HEK293 (cell line): ENCODE data around the gene RBM10.

ENCODE experiments used
- CTCF ChIA-PET: fragments of 350-600 bp; formaldehyde crosslinking; extraction: SDS; loops from one replicate; lab custom pipeline; 2021; ENCODE audit warnings: antibody characterized with exemption; lab: Yijun Ruan, JAX
- POLR2A ChIA-PET: fragments of 300-600 bp; formaldehyde crosslinking; extraction: SDS; loops from one replicate; lab custom pipeline; 2020; ENCODE audit warnings: antibody characterized with exemption, inconsistent platforms; lab: Yijun Ruan, JAX
- H3K27ac ChIP-seq: fragments of 200-500 bp; sonication (Bioruptor generic); 2 replicates; pipeline ENCODE4 v1.5.1; 2014; ENCODE audit warnings: low read depth, low read length, control low read depth, inconsistent platforms; ENCODE audit errors: extremely low read depth
- H3K36me3 ChIP-seq, 2 experiments: fragments of 200-500 bp in 1 of 2; sonication (Bioruptor generic) in 1 of 2; 1 replicate in 1 of 2; 2 replicates in 1 of 2; pipeline ENCODE4 v1.5.1; 2014 to 2017; ENCODE audit warnings: inconsistent platforms in 2 of 2, low read length in 2 of 2; ENCODE audit not compliant: control insufficient read depth in 2 of 2, insufficient read depth in 1 of 2
- H3K4me1 ChIP-seq: fragments of 200-500 bp; sonication (Bioruptor generic); 2 replicates; pipeline ENCODE4 v1.5.1; 2014; ENCODE audit warnings: mild to moderate bottlenecking, low read length, inconsistent platforms; ENCODE audit not compliant: control insufficient read depth, insufficient read depth
- H3K4me3 ChIP-seq: 2 replicates; pipeline ENCODE4 v1.5.1; 2011; ENCODE audit warnings: low read depth, mild to moderate bottlenecking, control low read depth, low read length, moderate library complexity
- H3K9me3 ChIP-seq: fragments of 200-500 bp; sonication (Bioruptor generic); 2 replicates; pipeline ENCODE4 v1.5.1; 2014; ENCODE audit warnings: low read depth, low read length, inconsistent platforms; ENCODE audit not compliant: control insufficient read depth, insufficient read depth
- GLIS1 ChIP-seq: fragments of 450-650 bp; formaldehyde crosslinking; IDR thresholded peaks from 2 replicates; pipeline ENCODE4 v1.5.1; 2016; ENCODE audit warnings: missing biosample characterization, missing genetic modification characterization
- HOXA7 ChIP-seq: sonication (generic); formaldehyde crosslinking; IDR thresholded peaks from 2 replicates; pipeline ENCODE4 v1.8.1; 2022; ENCODE audit warnings: missing genetic modification reagents, borderline replicate concordance
- IKZF3 ChIP-seq: fragments of 450-650 bp; IDR thresholded peaks from 2 replicates; pipeline ENCODE4 v1.5.0; 2018; ENCODE audit warnings: missing biosample characterization, mild to moderate bottlenecking, missing genetic modification characterization, moderate library complexity
- KLF1 ChIP-seq: fragments of 450-650 bp; formaldehyde crosslinking; IDR thresholded peaks from 2 replicates; pipeline ENCODE4 v1.5.1; 2016; ENCODE audit warnings: missing biosample characterization, missing genetic modification characterization
- PRDM1 ChIP-seq: fragments of 450-650 bp; formaldehyde crosslinking; IDR thresholded peaks from 2 replicates; pipeline ENCODE4; 2016; ENCODE audit warnings: missing biosample characterization, missing genetic modification characterization
- RBAK ChIP-seq: fragments of 450-650 bp; formaldehyde crosslinking; IDR thresholded peaks from 2 replicates; pipeline ENCODE4 v1.5.1; 2016; ENCODE audit warnings: missing biosample characterization, missing genetic modification characterization
- TRIM28 ChIP-seq: IDR thresholded peaks from 2 replicates; pipeline ENCODE4 v1.6.1; 2011; ENCODE audit warnings: low read length, control low read depth, borderline replicate concordance
- ZNF114 ChIP-seq: fragments of 450-650 bp; formaldehyde crosslinking; IDR thresholded peaks from 2 replicates; pipeline ENCODE4 v1.5.0; 2017; ENCODE audit warnings: missing biosample characterization, missing genetic modification characterization
- ZNF138 ChIP-seq: fragments of 450-650 bp; formaldehyde crosslinking; IDR thresholded peaks from 2 replicates; pipeline ENCODE4 v1.5.1; 2016; ENCODE audit warnings: missing biosample characterization, missing genetic modification characterization, borderline replicate concordance
- ZNF140 ChIP-seq: fragments of 450-650 bp; formaldehyde crosslinking; IDR thresholded peaks from 2 replicates; pipeline ENCODE4 v1.5.1; 2016; ENCODE audit warnings: missing biosample characterization, missing genetic modification characterization
- ZNF146 ChIP-seq: fragments of 450-650 bp; formaldehyde crosslinking; IDR thresholded peaks from 2 replicates; pipeline ENCODE4 v1.5.1; 2016; ENCODE audit warnings: missing biosample characterization, missing genetic modification characterization
- ZNF175 ChIP-seq: fragments of 450-650 bp; formaldehyde crosslinking; IDR thresholded peaks from 2 replicates; pipeline ENCODE4 v1.5.1; 2016; ENCODE audit warnings: missing biosample characterization, missing genetic modification characterization
- ZNF202 ChIP-seq: fragments of 450-650 bp; formaldehyde crosslinking; IDR thresholded peaks from 2 replicates; pipeline ENCODE4 v1.5.1; 2016; ENCODE audit warnings: missing biosample characterization, missing genetic modification characterization, borderline replicate concordance
- ZNF239 ChIP-seq: fragments of 450-650 bp; formaldehyde crosslinking; IDR thresholded peaks from 2 replicates; pipeline ENCODE4 v1.5.1; 2016; ENCODE audit warnings: missing biosample characterization, missing genetic modification characterization
- ZNF24 ChIP-seq: fragments of 450-650 bp; formaldehyde crosslinking; IDR thresholded peaks from 2 replicates; pipeline ENCODE4 v1.5.1; 2016; ENCODE audit warnings: missing biosample characterization, missing genetic modification characterization
- ZNF266 ChIP-seq: fragments of 450-650 bp; formaldehyde crosslinking; IDR thresholded peaks from 2 replicates; pipeline ENCODE4 v1.5.1; 2016; ENCODE audit warnings: missing biosample characterization, missing genetic modification characterization, low read depth
- ZNF48 ChIP-seq: fragments of 450-650 bp; formaldehyde crosslinking; IDR thresholded peaks from 2 replicates; pipeline ENCODE4 v1.5.1; 2016; ENCODE audit warnings: missing biosample characterization, missing genetic modification characterization
- ZNF510 ChIP-seq: fragments of 450-650 bp; formaldehyde crosslinking; IDR thresholded peaks from 2 replicates; pipeline ENCODE4 v1.5.1; 2018; ENCODE audit warnings: mild to moderate bottlenecking, missing genetic modification characterization, missing biosample characterization; ENCODE audit not compliant: insufficient replicate concordance
- ZNF610 ChIP-seq: fragments of 450-650 bp; formaldehyde crosslinking; IDR thresholded peaks from 2 replicates; pipeline ENCODE4 v1.5.1; 2016; ENCODE audit warnings: missing biosample characterization, missing genetic modification characterization, borderline replicate concordance
- ZNF626 ChIP-seq: fragments of 450-650 bp; sonication (Bioruptor Pico); formaldehyde crosslinking; IDR thresholded peaks from 2 replicates; pipeline ENCODE4 v1.5.1; 2018; ENCODE audit warnings: missing biosample characterization, missing genetic modification characterization, inconsistent platforms
- ZNF658 ChIP-seq: fragments of 450-650 bp; formaldehyde crosslinking; IDR thresholded peaks from 2 replicates; pipeline ENCODE4; 2016; ENCODE audit warnings: missing biosample characterization, missing genetic modification characterization
- ZNF777 ChIP-seq: fragments of 450-650 bp; formaldehyde crosslinking; IDR thresholded peaks from 2 replicates; pipeline ENCODE4 v1.5.1; 2017; ENCODE audit warnings: missing biosample characterization, missing genetic modification characterization, borderline replicate concordance
- ZNF785 ChIP-seq: fragments of 450-650 bp; formaldehyde crosslinking; IDR thresholded peaks from 2 replicates; pipeline ENCODE4 v1.5.1; 2016; ENCODE audit warnings: missing biosample characterization, missing genetic modification characterization
- ZSCAN30 ChIP-seq: fragments of 450-650 bp; IDR thresholded peaks from 2 replicates; pipeline ENCODE4 v1.5.1; 2018; ENCODE audit warnings: missing biosample characterization, mild to moderate bottlenecking, missing genetic modification characterization, moderate library complexity
- TF ChIP-seq, protein P1 (sequence below): fragments of 450-650 bp; formaldehyde crosslinking; conservative IDR thresholded peaks from 2 replicates; pipeline ENCODE4 v1.5.1; 2016; ENCODE audit warnings: low read depth, missing biosample characterization, missing genetic modification characterization
- TF ChIP-seq, protein P2 (sequence below): fragments of 450-650 bp; formaldehyde crosslinking; IDR thresholded peaks from 2 replicates; pipeline ENCODE4 v1.5.1; 2017; ENCODE audit warnings: missing biosample characterization, missing genetic modification characterization

RBM10 gene

DNA sequence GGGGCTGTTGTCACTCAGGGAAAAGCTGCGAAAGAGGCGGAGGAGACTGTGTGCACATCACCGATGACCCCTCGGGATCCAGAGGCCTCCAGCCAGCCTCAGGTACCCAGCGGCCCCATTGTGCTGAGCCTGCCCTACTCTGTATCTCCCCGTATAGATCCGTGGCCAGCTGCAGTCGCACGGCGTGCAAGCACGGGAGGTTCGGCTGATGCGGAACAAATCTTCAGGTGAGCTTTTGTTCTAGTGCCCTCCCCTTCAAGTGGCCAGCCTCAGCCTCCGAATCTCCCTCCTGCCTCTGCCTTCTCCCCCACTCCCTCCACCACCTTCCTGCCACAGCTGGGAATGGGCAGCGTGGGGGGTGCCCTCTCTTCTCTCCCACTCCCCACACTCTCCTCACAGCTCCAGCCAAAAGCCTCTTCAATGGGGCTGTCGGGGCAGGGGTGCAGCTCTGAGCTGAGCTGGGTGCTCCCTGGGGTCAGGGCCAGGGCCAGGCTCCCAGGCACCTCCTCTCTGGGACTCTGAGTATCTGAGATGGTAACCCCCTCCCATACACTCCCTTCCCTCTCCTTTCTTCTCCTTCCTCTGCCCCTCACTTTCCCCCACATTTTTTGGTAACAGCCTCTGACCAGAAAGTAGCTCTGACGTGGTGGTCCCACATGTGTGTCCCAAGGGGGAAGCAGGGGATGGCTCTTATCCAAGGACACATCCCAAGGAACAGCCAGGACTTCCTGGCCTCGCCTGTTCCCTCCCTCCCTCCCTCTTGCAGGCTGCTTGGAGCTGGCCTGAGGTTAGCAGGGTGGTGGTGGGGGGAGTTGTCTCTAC, 28.2 kb downstream of the RBM10 start:
- Histone ChIP-seq H3K9me3 (no peaks in the 10 kb centered on the region), H3K36me3 (peaks cover 12 to 98% of the 10 kb centered on the region in 2 experiments; a peak in 2 of 3 replicates), H3K27ac (no peak overlapping the region), H3K4me3 (no peak overlapping the region), H3K4me1 (no peaks in the 10 kb centered on the region)
- TF ChIP-seq ZNF146 (tag by site-specific recombination) (no peak), ZNF626 (tag by site-specific recombination) (no peak), GLIS1 (tag by site-specific recombination) (no peak), ZSCAN30 (no peak), IKZF3 (no peak), ZNF266 (tag by site-specific recombination) (no peak), ZNF785 (tag by site-specific recombination) (no peak), ZNF610 (tag by site-specific recombination) (no peak), ZNF202 (tag by site-specific recombination) (no peak), ZNF140 (no peak), KLF1 (tag by site-specific recombination) (no peak), RBAK (tag by site-specific recombination) (no peak), PRDM1 (tag by site-specific recombination) (no peak), ZNF24 (tag by site-specific recombination) (no peak), ZNF114 (tag by site-specific recombination) (no peak), HOXA7 (CRISPR knock-in tag) (no peak), ZNF239 (tag by site-specific recombination) (no peak), TRIM28 (no peak), ZNF777 (tag by site-specific recombination) (no peak)
- TF ChIP-seq, protein P1, sequence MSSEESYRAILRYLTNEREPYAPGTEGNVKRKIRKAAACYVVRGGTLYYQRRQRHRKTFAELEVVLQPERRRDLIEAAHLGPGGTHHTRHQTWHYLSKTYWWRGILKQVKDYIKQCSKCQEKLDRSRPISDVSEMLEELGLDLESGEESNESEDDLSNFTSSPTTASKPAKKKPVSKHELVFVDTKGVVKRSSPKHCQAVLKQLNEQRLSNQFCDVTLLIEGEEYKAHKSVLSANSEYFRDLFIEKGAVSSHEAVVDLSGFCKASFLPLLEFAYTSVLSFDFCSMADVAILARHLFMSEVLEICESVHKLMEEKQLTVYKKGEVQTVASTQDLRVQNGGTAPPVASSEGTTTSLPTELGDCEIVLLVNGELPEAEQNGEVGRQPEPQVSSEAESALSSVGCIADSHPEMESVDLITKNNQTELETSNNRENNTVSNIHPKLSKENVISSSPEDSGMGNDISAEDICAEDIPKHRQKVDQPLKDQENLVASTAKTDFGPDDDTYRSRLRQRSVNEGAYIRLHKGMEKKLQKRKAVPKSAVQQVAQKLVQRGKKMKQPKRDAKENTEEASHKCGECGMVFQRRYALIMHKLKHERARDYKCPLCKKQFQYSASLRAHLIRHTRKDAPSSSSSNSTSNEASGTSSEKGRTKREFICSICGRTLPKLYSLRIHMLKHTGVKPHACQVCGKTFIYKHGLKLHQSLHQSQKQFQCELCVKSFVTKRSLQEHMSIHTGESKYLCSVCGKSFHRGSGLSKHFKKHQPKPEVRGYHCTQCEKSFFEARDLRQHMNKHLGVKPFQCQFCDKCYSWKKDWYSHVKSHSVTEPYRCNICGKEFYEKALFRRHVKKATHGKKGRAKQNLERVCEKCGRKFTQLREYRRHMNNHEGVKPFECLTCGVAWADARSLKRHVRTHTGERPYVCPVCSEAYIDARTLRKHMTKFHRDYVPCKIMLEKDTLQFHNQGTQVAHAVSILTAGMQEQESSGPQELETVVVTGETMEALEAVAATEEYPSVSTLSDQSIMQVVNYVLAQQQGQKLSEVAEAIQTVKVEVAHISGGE (tag by site-specific recombination) = no peak
- ChIA-PET CTCF (no interaction called here), POLR2A (no interaction called here)

DNA sequence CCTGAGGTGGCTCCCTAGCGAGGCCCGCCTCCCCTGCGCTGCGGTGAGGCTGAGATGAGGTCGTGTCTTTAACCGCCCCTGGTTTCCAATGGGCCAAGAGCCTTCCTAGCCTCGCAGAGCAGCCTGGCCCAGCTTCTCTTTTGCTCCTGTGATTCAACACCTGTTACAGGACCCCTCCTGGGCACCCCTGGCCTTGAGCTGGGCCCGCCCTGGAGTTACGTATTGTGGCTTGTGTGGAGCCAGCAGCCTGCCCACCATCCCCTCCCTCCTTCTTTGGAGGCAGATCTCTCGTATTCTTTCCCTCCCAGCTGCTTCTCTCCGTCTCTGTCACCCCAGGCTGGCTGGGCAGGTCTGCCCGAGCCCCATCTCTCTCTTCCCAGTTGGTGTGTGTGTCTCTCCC, 29.4 kb downstream of the RBM10 start:
- Histone ChIP-seq H3K36me3 (peaks cover 12 to 99% of the 10 kb centered on the region in 2 experiments; a peak in 2 of 3 replicates), H3K9me3 (no peaks in the 10 kb centered on the region), H3K4me3 (no peak overlapping the region), H3K4me1 (no peaks in the 10 kb centered on the region), H3K27ac (no peak overlapping the region)
- CTCF ChIA-PET = no interaction called here
- POLR2A ChIA-PET = interaction anchor here (0.6 kb wide), 1 partner anchor 300 kb away, joined by 3 read pairs; no protein-coding TSS in a partner anchor
- TF ChIP-seq ZNF48 (tag by site-specific recombination) (no peak), ZNF510 (tag by site-specific recombination) (no peak), ZNF138 (tag by site-specific recombination) (no peak), ZNF175 (tag by site-specific recombination) (no peak), ZNF658 (tag by site-specific recombination) (no peak)
- TF ChIP-seq, protein P2, sequence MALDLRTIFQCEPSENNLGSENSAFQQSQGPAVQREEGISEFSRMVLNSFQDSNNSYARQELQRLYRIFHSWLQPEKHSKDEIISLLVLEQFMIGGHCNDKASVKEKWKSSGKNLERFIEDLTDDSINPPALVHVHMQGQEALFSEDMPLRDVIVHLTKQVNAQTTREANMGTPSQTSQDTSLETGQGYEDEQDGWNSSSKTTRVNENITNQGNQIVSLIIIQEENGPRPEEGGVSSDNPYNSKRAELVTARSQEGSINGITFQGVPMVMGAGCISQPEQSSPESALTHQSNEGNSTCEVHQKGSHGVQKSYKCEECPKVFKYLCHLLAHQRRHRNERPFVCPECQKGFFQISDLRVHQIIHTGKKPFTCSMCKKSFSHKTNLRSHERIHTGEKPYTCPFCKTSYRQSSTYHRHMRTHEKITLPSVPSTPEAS = no peak
